Measurements from ENCODE around the gene HDAC3.

Gene HDAC3

GRCh38 chr5:141630570-141631140 is 6.0 kb downstream of the HDAC3 start:
- no peak for DNase-seq (ENCODE audit: extremely low read depth, low read depth)
- no peak for TF ChIP-seq CTCF (IDR thresholded peaks at IDR 0.05; ENCODE audit: low read depth, low read length, missing control alignments)
- H3K4me3 ChIP-seq (replicated peaks; ENCODE audit: low read depth, low read length) = no peak overlapping the region

- no peak for TF ChIP-seq CTCF (IDR thresholded peaks at IDR 0.05; ENCODE audit: low read depth, low read length, missing control alignments)
- no peak for DNase-seq (ENCODE audit: extremely low read depth, low read depth)
- no peak overlapping the region for H3K4me3 ChIP-seq (replicated peaks; ENCODE audit: low read depth, low read length)
Observed at GRCh38 chr5:141628175-141628788, 8.4 kb downstream of the HDAC3 start.

- H3K4me3 ChIP-seq (replicated peaks; ENCODE audit: low read depth, low read length) = no peak overlapping the region
- no peak for DNase-seq (ENCODE audit: extremely low read depth, low read depth)
- no peak for TF ChIP-seq CTCF (IDR thresholded peaks at IDR 0.05; ENCODE audit: low read depth, low read length, missing control alignments)
Observed at GRCh38 chr5:141623611-141624010, 13.0 kb downstream of the HDAC3 start.

GRCh38 chr5:141623186-141623585 is 13.5 kb downstream of the HDAC3 start:
- no peak overlapping the region for H3K4me3 ChIP-seq (replicated peaks; ENCODE audit: low read depth, low read length)
- no peak for DNase-seq (ENCODE audit: extremely low read depth, low read depth)
- no peak for TF ChIP-seq CTCF (IDR thresholded peaks at IDR 0.05; ENCODE audit: low read depth, low read length, missing control alignments)

GRCh38 chr5:141618804-141619554 is 17.7 kb downstream of the HDAC3 start, which contains the start of gene DIAPH1:
TSS of gene DIAPH1 (minus strand) at chr5:141619000. CDS start at chr5:141618914, 86 bp downstream.
- TF ChIP-seq CTCF (IDR thresholded peaks at IDR 0.05; ENCODE audit: low read depth, low read length, missing control alignments) = peak; percentile 98
- H3K4me3 ChIP-seq (replicated peaks; ENCODE audit: low read depth, low read length) = peak within 1 kb of the TSS; percentile 74
- peak; percentile 79 for DNase-seq (ENCODE audit: extremely low read depth, low read depth)

- H3K4me3 ChIP-seq (replicated peaks; ENCODE audit: low read depth, low read length) = peak overlapping the region; percentile 74
- no peak for DNase-seq (ENCODE audit: extremely low read depth, low read depth)
- no peak for TF ChIP-seq CTCF (IDR thresholded peaks at IDR 0.05; ENCODE audit: low read depth, low read length, missing control alignments)
Observed at GRCh38 chr5:141618030-141618803, 18.4 kb downstream of the HDAC3 start.
